Measurements from ENCODE around the gene NTF4. TPM values are rescaled to one million over a fixed set of nuclear protein-coding genes. Genes with fewer than 3 reads are reported as not detected.

The NTF4 gene
- 0.25 TPM in 1 of 2 replicates, not detected in the other for total RNA-seq

GRCh38 chr19:49064768-49065611, at the start of gene NTF4:
Gene NTF4 (minus strand): TSS chr19:49064818. CDS start chr19:49061997, 2,821 bp downstream.

GRCh38 chr19:49113762-49114629, 49.4 kb upstream of the NTF4 start, which contains the start of gene LIN7B:
Gene LIN7B (plus strand): TSS chr19:49114370. CDS start chr19:49114405, 35 bp downstream.

GRCh38 chr19:49085020-49085867, 20.6 kb upstream of the NTF4 start, which contains the start of gene SNRNP70:
Gene SNRNP70 (plus strand): TSS chr19:49085451. CDS start chr19:49086415, 964 bp downstream.

GRCh38 chr19:49057636-49058234, 6.9 kb downstream of the NTF4 start, which contains the start of gene CGB7:
Gene CGB7 (minus strand): TSS chr19:49057749. CDS start chr19:49055375, 2,374 bp downstream.

GRCh38 chr19:49049011-49049410, 15.6 kb downstream of the NTF4 start, which contains the start of gene CGB8:
Gene CGB8 (minus strand): TSS chr19:49049111. CDS start chr19:49048739, 372 bp downstream.

GRCh38 chr19:49043548-49043947, 21.1 kb downstream of the NTF4 start, which contains the start of gene CGB5:
Gene CGB5 (plus strand): TSS chr19:49043848. CDS start chr19:49044210, 362 bp downstream.

GRCh38 chr19:49036815-49037214, 27.8 kb downstream of the NTF4 start, which contains the start of gene CGB1:
Gene CGB1 (minus strand): TSS chr19:49036895. CDS start chr19:49036711, 184 bp downstream.

GRCh38 chr19:49031642-49032301, 32.8 kb downstream of the NTF4 start, which contains the start of gene CGB2:
Gene CGB2 (plus strand): TSS chr19:49031890. CDS start chr19:49032096, 206 bp downstream.

GRCh38 chr19:49024233-49024632, 40.4 kb downstream of the NTF4 start, which contains the start of gene CGB3:
Gene CGB3 (minus strand): TSS chr19:49024333. CDS start chr19:49023971, 362 bp downstream.

GRCh38 chr19:49017041-49017665, 47.5 kb downstream of the NTF4 start, which contains the start of gene LHB:
Gene LHB (minus strand): TSS chr19:49017091. CDS start chr19:49017081, 10 bp downstream.

Other genes starting within 250 kb of the NTF4 start
- 2.0 and 24.1 TPM in 2 replicates for gene HSD17B14, start 228.3 kb downstream of the NTF4 start, total RNA-seq
- gene PLEKHA4, start 196.2 kb downstream of the NTF4 start, total RNA-seq, result 2.8 and 12.4 TPM in 2 replicates
- gene PPP1R15A, start 192.4 kb downstream of the NTF4 start, total RNA-seq, result 22.8 and 32.2 TPM in 2 replicates
- not detected in 2 replicates for gene TULP2, start 166.1 kb downstream of the NTF4 start, total RNA-seq
- gene NUCB1, start 164.5 kb downstream of the NTF4 start, total RNA-seq, result 196 and 317 TPM in 2 replicates
- gene DHDH, start 131.1 kb downstream of the NTF4 start, total RNA-seq, result 0.33 TPM in 1 of 2 replicates, not detected in the other
- gene BAX, start 109.9 kb downstream of the NTF4 start, total RNA-seq, result 129 and 173 TPM in 2 replicates
- 1,218 and 2,784 TPM in 2 replicates for gene FTL, start 99.5 kb downstream of the NTF4 start, total RNA-seq
- 34.2 and 47.6 TPM in 2 replicates for gene GYS1, start 71.5 kb downstream of the NTF4 start, total RNA-seq
- 137 and 324 TPM in 2 replicates for gene RUVBL2, start 70.9 kb downstream of the NTF4 start, total RNA-seq
- gene LHB, start 47.7 kb downstream of the NTF4 start, total RNA-seq, result 0.49 and 0.76 TPM in 2 replicates
- gene CGB3, start 40.5 kb downstream of the NTF4 start, total RNA-seq, result 0.33 TPM in 1 of 2 replicates, not detected in the other
- 3.9 TPM in 1 of 2 replicates, not detected in the other for gene CGB2, start 32.9 kb downstream of the NTF4 start, total RNA-seq
- 3.7 TPM in 1 of 2 replicates, not detected in the other for gene CGB1, start 27.9 kb downstream of the NTF4 start, total RNA-seq
- gene CGB5, start 21.0 kb downstream of the NTF4 start, total RNA-seq, result 0.38 and 2.1 TPM in 2 replicates
- 0.25 and 8.0 TPM in 2 replicates for gene CGB8, start 15.7 kb downstream of the NTF4 start, total RNA-seq
- 3.4 and 3.6 TPM in 2 replicates for gene CGB7, start 7.1 kb downstream of the NTF4 start, total RNA-seq
- gene KCNA7, start 7.9 kb upstream of the NTF4 start, total RNA-seq, result not detected in 2 replicates
- 155 and 218 TPM in 2 replicates for gene SNRNP70, start 20.6 kb upstream of the NTF4 start, total RNA-seq
- 6.4 and 8.9 TPM in 2 replicates for gene LIN7B, start 49.6 kb upstream of the NTF4 start, total RNA-seq
- 3.7 and 6.0 TPM in 2 replicates for gene C19orf73, start 54.3 kb upstream of the NTF4 start, total RNA-seq
- gene PPFIA3, start 54.7 kb upstream of the NTF4 start, total RNA-seq, result 2.4 and 2.7 TPM in 2 replicates
- not detected in 2 replicates for gene HRC, start 90.6 kb upstream of the NTF4 start, total RNA-seq
- 7.7 and 13.8 TPM in 2 replicates for gene TRPM4, start 93.0 kb upstream of the NTF4 start, total RNA-seq